ENCODE data around the gene MAP3K8. TPM values are rescaled to one million over a fixed set of nuclear protein-coding genes. Genes with fewer than 3 reads are reported as not detected.

The MAP3K8 gene
- total RNA-seq, 6 experiments from 2014 or later: 3.1 to 21.9 (median 6.1) TPM

DNA sequence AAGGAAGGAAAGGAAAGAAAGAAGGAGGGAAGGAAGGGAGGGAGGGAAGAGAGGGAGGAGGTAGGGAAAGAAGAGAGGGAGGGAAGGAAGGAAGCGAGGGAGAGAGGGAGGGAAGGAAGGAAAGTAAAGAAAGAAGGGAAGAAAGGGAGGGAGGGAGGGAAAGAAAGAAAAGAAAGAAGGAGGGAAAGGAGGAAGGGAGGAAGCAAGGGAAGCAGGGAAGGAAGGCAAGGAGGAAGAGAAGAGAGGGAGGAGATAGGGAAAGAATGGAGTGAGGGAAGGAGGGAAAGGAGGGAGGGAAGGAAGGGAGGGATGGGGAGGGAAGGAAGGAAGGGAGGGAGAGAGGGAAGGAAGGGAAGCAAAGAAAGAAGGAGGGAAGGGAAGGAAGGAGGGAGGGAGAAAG lies 65.8 kb downstream of the MAP3K8 start:
- no peak for DNase-seq
- H3K4me3 ChIP-seq: no peak overlapping the region
- no peaks in the 10 kb centered on the region for H3K9me3 ChIP-seq
- H3K27me3 ChIP-seq: no peaks in the 10 kb centered on the region
- intact Hi-C loops (cut with DNase I): no loop called here
- TF ChIP-seq, protein P1, sequence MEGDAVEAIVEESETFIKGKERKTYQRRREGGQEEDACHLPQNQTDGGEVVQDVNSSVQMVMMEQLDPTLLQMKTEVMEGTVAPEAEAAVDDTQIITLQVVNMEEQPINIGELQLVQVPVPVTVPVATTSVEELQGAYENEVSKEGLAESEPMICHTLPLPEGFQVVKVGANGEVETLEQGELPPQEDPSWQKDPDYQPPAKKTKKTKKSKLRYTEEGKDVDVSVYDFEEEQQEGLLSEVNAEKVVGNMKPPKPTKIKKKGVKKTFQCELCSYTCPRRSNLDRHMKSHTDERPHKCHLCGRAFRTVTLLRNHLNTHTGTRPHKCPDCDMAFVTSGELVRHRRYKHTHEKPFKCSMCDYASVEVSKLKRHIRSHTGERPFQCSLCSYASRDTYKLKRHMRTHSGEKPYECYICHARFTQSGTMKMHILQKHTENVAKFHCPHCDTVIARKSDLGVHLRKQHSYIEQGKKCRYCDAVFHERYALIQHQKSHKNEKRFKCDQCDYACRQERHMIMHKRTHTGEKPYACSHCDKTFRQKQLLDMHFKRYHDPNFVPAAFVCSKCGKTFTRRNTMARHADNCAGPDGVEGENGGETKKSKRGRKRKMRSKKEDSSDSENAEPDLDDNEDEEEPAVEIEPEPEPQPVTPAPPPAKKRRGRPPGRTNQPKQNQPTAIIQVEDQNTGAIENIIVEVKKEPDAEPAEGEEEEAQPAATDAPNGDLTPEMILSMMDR (IDR thresholded peaks at IDR 0.05): no peak
- no peak for TF ChIP-seq POLR2A (IDR thresholded peaks at IDR 0.05)
- peaks cover 0 to under 1% (median 0%) of the 10 kb centered on the region in 4 donors for H3K4me1 ChIP-seq
- no peaks in the 10 kb centered on the region for H3K36me3 ChIP-seq
- H3K27ac ChIP-seq: no peak overlapping the region
- no peak for ATAC-seq
- 85% methylated on average over 1 of the region's 1 CpG for WGBS (ENCODE audit: insufficient coverage, low coverage, low lambda C conversion rate, missing lambda C conversion rate)

DNA sequence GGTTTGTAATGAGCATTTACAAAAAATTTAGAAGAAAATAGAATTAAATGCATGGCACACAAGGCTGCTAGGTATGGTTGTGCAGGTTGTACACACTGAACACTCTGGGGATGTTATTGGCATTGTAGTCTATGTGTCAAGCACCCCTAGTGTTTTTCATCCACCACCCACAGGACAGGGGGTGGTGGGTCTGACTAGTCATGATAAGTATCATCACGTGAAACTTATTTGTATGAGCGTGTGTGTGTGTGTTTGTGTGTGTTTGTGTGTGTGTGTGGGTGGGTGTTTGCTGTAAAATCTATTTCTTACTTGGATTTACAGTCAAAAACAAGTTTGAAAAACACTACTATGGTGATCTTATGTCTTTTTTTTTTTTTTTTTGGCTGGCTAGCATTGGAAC lies 66.5 kb downstream of the MAP3K8 start:
- Histone ChIP-seq H3K27me3 (no peaks in the 10 kb centered on the region), H3K4me1 (peaks cover 0 to 5% (median 0%) of the 10 kb centered on the region in 4 donors), H3K9me3 (no peaks in the 10 kb centered on the region), H3K4me3 (no peak overlapping the region), H3K36me3 (no peaks in the 10 kb centered on the region), H3K27ac (no peak overlapping the region)
- ATAC-seq (no peak), DNase-seq (no peak)
- WGBS (ENCODE audit: insufficient coverage, low coverage, low lambda C conversion rate, missing lambda C conversion rate): 71% methylated on average over 1 of the region's 2 CpGs
- intact Hi-C loops (cut with DNase I): no loop called here
- no peak for TF ChIP-seq POLR2A (IDR thresholded peaks at IDR 0.05)
- TF ChIP-seq, protein P1 (IDR thresholded peaks at IDR 0.05): no peak

DNA sequence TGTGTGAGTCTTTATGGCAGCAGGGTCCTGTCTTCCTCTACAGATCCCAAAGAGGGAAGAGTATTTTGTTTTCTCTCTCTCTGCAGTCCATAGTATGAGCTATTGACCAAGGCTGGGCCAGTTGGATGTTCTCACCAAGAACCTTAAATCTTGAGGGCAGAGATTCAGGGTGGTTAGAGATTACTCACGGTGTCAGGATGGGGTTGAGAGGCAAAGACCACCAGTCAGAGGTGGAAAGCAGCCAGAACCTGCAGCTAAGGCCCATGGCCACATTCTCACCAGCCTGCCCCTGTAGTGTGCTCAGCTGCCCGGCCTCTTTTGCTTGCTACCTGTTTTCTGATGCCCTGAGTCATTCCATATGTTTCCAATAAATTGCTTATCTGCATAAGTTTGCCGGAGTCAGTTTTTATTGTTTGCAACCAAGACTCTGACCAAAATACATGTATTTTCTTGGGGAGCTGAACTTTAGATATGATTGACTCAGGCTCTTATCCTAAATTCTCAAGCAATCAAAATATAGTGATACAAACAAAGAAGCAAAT lies 67.0 kb downstream of the MAP3K8 start:
- H3K4me3 ChIP-seq: no peak overlapping the region
- no peak for DNase-seq
- TF ChIP-seq POLR2A (IDR thresholded peaks at IDR 0.05): no peak
- TF ChIP-seq, protein P1 (IDR thresholded peaks at IDR 0.05): no peak
- intact Hi-C loops (cut with DNase I): no loop called here
- H3K27ac ChIP-seq: no peak overlapping the region
- WGBS (ENCODE audit: insufficient coverage, low coverage, low lambda C conversion rate, missing lambda C conversion rate): 52% methylated on average over 3 of the region's 3 CpGs
- H3K4me1 ChIP-seq: peaks cover 0 to 5% (median 0%) of the 10 kb centered on the region in 4 donors
- H3K27me3 ChIP-seq: no peaks in the 10 kb centered on the region
- ATAC-seq: no peak
- no peaks in the 10 kb centered on the region for H3K36me3 ChIP-seq
- H3K9me3 ChIP-seq: no peaks in the 10 kb centered on the region

DNA sequence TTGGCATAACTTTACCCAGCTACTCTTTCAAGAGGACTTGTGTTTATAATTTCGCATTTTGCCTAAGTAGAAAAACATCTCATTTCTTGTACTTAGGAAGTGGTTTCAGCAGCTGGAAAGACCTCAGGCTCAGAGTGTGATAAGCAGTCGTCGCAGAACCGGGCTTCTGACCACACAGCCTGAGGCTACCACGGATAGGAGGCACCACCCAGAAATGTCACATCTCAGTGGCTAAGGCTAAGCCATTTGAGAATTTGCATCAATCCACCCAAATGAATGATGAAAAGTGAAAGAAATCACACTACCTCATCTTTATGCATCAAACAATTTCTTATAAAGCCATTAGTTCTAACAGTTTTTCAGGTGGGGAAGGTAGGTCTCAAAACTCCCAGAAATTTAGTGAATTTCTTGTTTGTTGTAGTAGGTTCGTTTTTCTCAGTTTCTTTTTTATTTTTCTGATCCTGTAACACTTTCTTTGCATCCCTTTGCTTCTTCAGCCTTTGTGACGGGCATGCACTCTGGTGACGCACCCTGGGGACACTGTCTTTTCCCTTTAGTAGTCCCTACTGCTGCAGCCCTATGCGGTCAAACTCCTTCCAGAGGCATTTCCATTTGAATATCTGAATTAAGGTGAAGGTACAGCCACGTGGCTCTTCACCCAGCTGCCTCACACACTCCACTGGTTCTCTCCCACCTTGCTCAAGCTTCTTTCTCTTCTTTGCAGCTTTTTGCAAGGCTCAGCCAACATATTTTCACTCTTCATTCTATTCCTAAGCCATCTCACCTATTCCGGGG lies 68.5 kb downstream of the MAP3K8 start:
- Histone ChIP-seq H3K4me1 (peaks cover 0 to 5% (median 0%) of the 10 kb centered on the region in 4 donors), H3K36me3 (no peaks in the 10 kb centered on the region), H3K4me3 (no peak overlapping the region), H3K27ac (no peak overlapping the region), H3K9me3 (no peaks in the 10 kb centered on the region), H3K27me3 (no peaks in the 10 kb centered on the region)
- 42% methylated on average over 11 of the region's 11 CpGs for WGBS (ENCODE audit: insufficient coverage, low coverage, low lambda C conversion rate, missing lambda C conversion rate)
- ATAC-seq (peak; percentile 20 to 64 (median 60)), DNase-seq (peak in 1 of 3 donors; percentile 30)
- intact Hi-C loops (cut with DNase I): no loop called here
- TF ChIP-seq, protein P1 (IDR thresholded peaks at IDR 0.05): no peak
- TF ChIP-seq POLR2A (IDR thresholded peaks at IDR 0.05): no peak
